ENCODE results near the gene KDM2B. TPM values are rescaled to one million over a fixed set of nuclear protein-coding genes. Genes with fewer than 3 reads are reported as not detected.

Gene KDM2B
- polyA plus RNA-seq, 1 donor (not counting 4 experiments of a cell fraction or from before 2014, with no cell fraction given), result 10.3 TPM

- DNase-seq (ENCODE audit: low read depth, low spot score) (no peak), FAIRE-seq (no peak)
- Histone ChIP-seq H3K27ac (ENCODE audit: control insufficient read depth, insufficient read depth, low read length) (no peak overlapping the region), H3K4me3 (ENCODE audit: control insufficient read depth in 2 of 3, extremely low read depth in 1 of 3, insufficient read depth in 2 of 3, low read depth in 1 of 3, low read length in 3 of 3) (no peak overlapping the region), H3K9me3 (ENCODE audit: control insufficient read depth, low read depth, low read length) (no peaks in the 10 kb centered on the region), H3K79me2 (ENCODE audit: control insufficient read depth, insufficient read depth, low read length) (no peaks in the 10 kb centered on the region), H3K9ac (ENCODE audit: control insufficient read depth, extremely low read depth, insufficient read depth, low read length) (no peak overlapping the region), H3K27me3 (ENCODE audit: control insufficient read depth, extremely low read depth, insufficient read depth, low read length) (no peaks in the 10 kb centered on the region), H3K4me2 (ENCODE audit: control insufficient read depth, extremely low read depth, insufficient read depth, low read depth, low read length) (no peak overlapping the region), H2AFZ (ENCODE audit: control insufficient read depth, low read length) (no peak overlapping the region), H3K9me1 (ENCODE audit: control insufficient read depth, extremely low read depth, insufficient read depth, low read length) (no peaks in the 10 kb centered on the region), H3K4me1 (ENCODE audit: control insufficient read depth, extremely low read depth, insufficient read depth, low read length) (no peaks in the 10 kb centered on the region), H4K20me1 (ENCODE audit: control insufficient read depth, extremely low read depth, insufficient read depth, low read length) (no peaks in the 10 kb centered on the region), H3K36me3 (ENCODE audit: control insufficient read depth in 2 of 2, extremely low read depth in 1 of 2, insufficient read depth in 2 of 2, low read length in 2 of 2) (peaks cover 0 to 6% of the 10 kb centered on the region in 2 experiments)
- dilution Hi-C loops (cut with MboI; ENCODE audit: extremely low pct_ligation_motif_present, low sequenced_read_pairs), result no loop called here
- no peak for TF ChIP-seq CTCF (optimal IDR thresholded peaks at IDR 0.05 in 1 of 3, IDR thresholded peaks at IDR 0.05 in 1 of 3, conservative IDR thresholded peaks at IDR 0.05 in 1 of 3; ENCODE audit: extremely low read depth in 1 of 3, insufficient read depth in 2 of 3, low read length in 3 of 3)
- no peak for TF ChIP-seq EZH2 (IDR thresholded peaks at IDR 0.05; ENCODE audit: low read length)
Observed at GRCh38 chr12:121508533-121508932, 72.3 kb downstream of the KDM2B start.

- H3K36me3 ChIP-seq (ENCODE audit: control insufficient read depth in 2 of 2, extremely low read depth in 1 of 2, insufficient read depth in 2 of 2, low read length in 2 of 2), result peaks cover 0 to 6% of the 10 kb centered on the region in 2 experiments
- dilution Hi-C loops (cut with MboI; ENCODE audit: extremely low pct_ligation_motif_present, low sequenced_read_pairs), result no loop called here
- DNase-seq (ENCODE audit: low read depth, low spot score), result no peak
Observed at GRCh38 chr12:121507984-121508383, 72.8 kb downstream of the KDM2B start.

More at GRCh38 chr12:121507984-121508383, 72.8 kb downstream of the KDM2B start:
- Histone ChIP-seq H3K4me3 (ENCODE audit: control insufficient read depth in 2 of 3, extremely low read depth in 1 of 3, insufficient read depth in 2 of 3, low read depth in 1 of 3, low read length in 3 of 3) (no peak overlapping the region), H3K9me1 (ENCODE audit: control insufficient read depth, extremely low read depth, insufficient read depth, low read length) (no peaks in the 10 kb centered on the region), H2AFZ (ENCODE audit: control insufficient read depth, low read length) (no peak overlapping the region), H3K9ac (ENCODE audit: control insufficient read depth, extremely low read depth, insufficient read depth, low read length) (no peak overlapping the region), H3K27me3 (ENCODE audit: control insufficient read depth, extremely low read depth, insufficient read depth, low read length) (no peaks in the 10 kb centered on the region), H3K9me3 (ENCODE audit: control insufficient read depth, low read depth, low read length) (no peaks in the 10 kb centered on the region), H3K79me2 (ENCODE audit: control insufficient read depth, insufficient read depth, low read length) (no peaks in the 10 kb centered on the region), H3K4me1 (ENCODE audit: control insufficient read depth, extremely low read depth, insufficient read depth, low read length) (no peaks in the 10 kb centered on the region), H3K27ac (ENCODE audit: control insufficient read depth, insufficient read depth, low read length) (no peak overlapping the region), H3K4me2 (ENCODE audit: control insufficient read depth, extremely low read depth, insufficient read depth, low read depth, low read length) (no peak overlapping the region), H4K20me1 (ENCODE audit: control insufficient read depth, extremely low read depth, insufficient read depth, low read length) (no peaks in the 10 kb centered on the region)
- no peak for FAIRE-seq
- TF ChIP-seq EZH2 (IDR thresholded peaks at IDR 0.05; ENCODE audit: low read length) (no peak), CTCF (optimal IDR thresholded peaks at IDR 0.05 in 1 of 3, IDR thresholded peaks at IDR 0.05 in 1 of 3, conservative IDR thresholded peaks at IDR 0.05 in 1 of 3; ENCODE audit: extremely low read depth in 1 of 3, insufficient read depth in 2 of 3, low read length in 3 of 3) (no peak)

Data from keratinocyte (primary cell).